ENCODE results near the gene CDKN1C.

CDKN1C gene

GRCh38 chr11:2887515-2888195 lies 2.1 kb upstream of the CDKN1C start:
- Histone ChIP-seq H3K79me1 (ENCODE audit: low read depth, low read length) (peaks cover 7% of the 10 kb centered on the region), H3K4ac (ENCODE audit: low read length) (no peak overlapping the region), H4K91ac (ENCODE audit: low read depth, low read length, poor library complexity) (no peak overlapping the region), H3K27me3 (ENCODE audit: control insufficient read depth in 3 of 3, insufficient read depth in 3 of 3, low read depth in 1 of 3, low read length in 3 of 3) (peaks cover 0 to 22% (median 0%) of the 10 kb centered on the region in 3 experiments), H3K9me3 (replicated peaks in 1 of 2; ENCODE audit: control insufficient read depth in 2 of 2, insufficient read depth in 1 of 2, low read depth in 1 of 2, low read length in 2 of 2) (no peaks in the 10 kb centered on the region), H3K23ac (ENCODE audit: low read depth, low read length, poor library complexity) (no peak overlapping the region), H4K8ac (ENCODE audit: low read depth, low read length) (no peak overlapping the region), H2BK5ac (ENCODE audit: low read length) (peak overlapping the region; percentile 98), H2AFZ (ENCODE audit: low read length) (no peak overlapping the region), H2AK5ac (ENCODE audit: low read depth, low read length) (peak overlapping the region; percentile 98), H3K18ac (ENCODE audit: low read length) (peak overlapping the region; percentile 72), H3K27ac (replicated peaks; ENCODE audit: low read length) (no peak overlapping the region), H2BK12ac (ENCODE audit: low read length) (peak overlapping the region; percentile 97), H3K36me3 (replicated peaks in 1 of 2; ENCODE audit: control insufficient read depth in 2 of 2, insufficient read depth in 2 of 2, low read length in 2 of 2) (peaks cover 0 to 6% of the 10 kb centered on the region in 2 donors), H3K14ac (ENCODE audit: low read length) (no peak overlapping the region), H3K4me3 (ENCODE audit: low read length in 2 of 2) (no peak overlapping the region), H3K4me1 (ENCODE audit: control insufficient read depth in 2 of 2, insufficient read depth in 1 of 2, low read depth in 1 of 2, low read length in 2 of 2) (peaks cover 28% of the 10 kb centered on the region in 2 donors), H3K9ac (ENCODE audit: low read depth, low read length, poor library complexity) (no peak overlapping the region), H2BK15ac (ENCODE audit: low read length) (peak overlapping the region; percentile 97), H3K4me2 (ENCODE audit: insufficient read depth, low read length, poor library complexity, severe bottlenecking) (no peak overlapping the region), H2BK120ac (ENCODE audit: low read depth, low read length) (no peak overlapping the region)
- WGBS, 2 donors (ENCODE audit: extremely low coverage in 2 of 2, insufficient read length in 2 of 2, insufficient replicate concordance in 1 of 2) = no CpG with 5 or more reads among the region's 11 CpGs
- DNase-seq (ENCODE audit: low spot score) = no peak

- H3K27me3 ChIP-seq (ENCODE audit: control insufficient read depth in 3 of 3, insufficient read depth in 3 of 3, low read depth in 1 of 3, low read length in 3 of 3) = peaks cover 0 to 29% (median 0%) of the 10 kb centered on the region in 3 experiments
- no peaks in the 10 kb centered on the region for H3K9me3 ChIP-seq (replicated peaks in 1 of 2; ENCODE audit: control insufficient read depth in 2 of 2, insufficient read depth in 1 of 2, low read depth in 1 of 2, low read length in 2 of 2)
- peak overlapping the region; percentile 89 for H3K23ac ChIP-seq (ENCODE audit: low read depth, low read length, poor library complexity)
- H2AK5ac ChIP-seq (ENCODE audit: low read depth, low read length) = peak overlapping the region; percentile 98
- peak overlapping the region; percentile 67 for H2BK120ac ChIP-seq (ENCODE audit: low read depth, low read length)
- H3K18ac ChIP-seq (ENCODE audit: low read length) = peak overlapping the region; percentile 99
- H3K14ac ChIP-seq (ENCODE audit: low read length) = peak overlapping the region; percentile 76
- H3K4me2 ChIP-seq (ENCODE audit: insufficient read depth, low read length, poor library complexity, severe bottlenecking) = no peak overlapping the region
- peaks cover 0 to 7% of the 10 kb centered on the region in 2 donors for H3K36me3 ChIP-seq (replicated peaks in 1 of 2; ENCODE audit: control insufficient read depth in 2 of 2, insufficient read depth in 2 of 2, low read length in 2 of 2)
- no CpG with 5 or more reads among the region's 5 CpGs for WGBS, 2 donors (ENCODE audit: extremely low coverage in 2 of 2, insufficient read length in 2 of 2, insufficient replicate concordance in 1 of 2)
- no peak overlapping the region for H3K27ac ChIP-seq (replicated peaks; ENCODE audit: low read length)
- H2BK5ac ChIP-seq (ENCODE audit: low read length) = peak overlapping the region; percentile 98
- peak overlapping the region; percentile 93 for H3K4ac ChIP-seq (ENCODE audit: low read length)
- no peak overlapping the region for H2AFZ ChIP-seq (ENCODE audit: low read length)
- H4K91ac ChIP-seq (ENCODE audit: low read depth, low read length, poor library complexity) = peak overlapping the region; percentile 38
- H2BK15ac ChIP-seq (ENCODE audit: low read length) = peak overlapping the region; percentile 97
- peak overlapping the region; percentile 97 for H2BK12ac ChIP-seq (ENCODE audit: low read length)
- H4K8ac ChIP-seq (ENCODE audit: low read depth, low read length) = peak overlapping the region; percentile 72
- no peak for DNase-seq (ENCODE audit: low spot score)
- H3K79me1 ChIP-seq (ENCODE audit: low read depth, low read length) = peaks cover 7% of the 10 kb centered on the region
- no peak overlapping the region for H3K4me3 ChIP-seq (ENCODE audit: low read length in 2 of 2)
- H3K4me1 ChIP-seq (ENCODE audit: control insufficient read depth in 2 of 2, insufficient read depth in 1 of 2, low read depth in 1 of 2, low read length in 2 of 2) = peaks cover 29 to 30% of the 10 kb centered on the region in 2 donors
- H3K9ac ChIP-seq (ENCODE audit: low read depth, low read length, poor library complexity) = no peak overlapping the region
Measured at GRCh38 chr11:2886936-2887335, 1.4 kb upstream of the CDKN1C start.

GRCh38 chr11:2886191-2886894 lies 768 bp upstream of the CDKN1C start:
- Histone ChIP-seq H2BK5ac (ENCODE audit: low read length) (peak overlapping the region; percentile 98), H3K18ac (ENCODE audit: low read length) (peak overlapping the region; percentile 99), H4K91ac (ENCODE audit: low read depth, low read length, poor library complexity) (peak overlapping the region; percentile 38), H2BK120ac (ENCODE audit: low read depth, low read length) (peak overlapping the region; percentile 67), H3K27ac (replicated peaks; ENCODE audit: low read length) (peak overlapping the region; percentile 66), H2AK5ac (ENCODE audit: low read depth, low read length) (peak overlapping the region; percentile 98), H3K14ac (ENCODE audit: low read length) (peak overlapping the region; percentile 15), H3K4me3 (ENCODE audit: low read length in 2 of 2) (peak overlapping the region; percentile 35 to 52), H3K9me3 (replicated peaks in 1 of 2; ENCODE audit: control insufficient read depth in 2 of 2, insufficient read depth in 1 of 2, low read depth in 1 of 2, low read length in 2 of 2) (no peaks in the 10 kb centered on the region), H2BK12ac (ENCODE audit: low read length) (peak overlapping the region; percentile 97), H3K4me1 (ENCODE audit: control insufficient read depth in 2 of 2, insufficient read depth in 1 of 2, low read depth in 1 of 2, low read length in 2 of 2) (peaks cover 24 to 27% of the 10 kb centered on the region in 2 donors), H3K36me3 (replicated peaks in 1 of 2; ENCODE audit: control insufficient read depth in 2 of 2, insufficient read depth in 2 of 2, low read length in 2 of 2) (peaks cover 0 to 7% of the 10 kb centered on the region in 2 donors), H3K9ac (ENCODE audit: low read depth, low read length, poor library complexity) (peak overlapping the region; percentile 85), H3K27me3 (ENCODE audit: control insufficient read depth in 3 of 3, insufficient read depth in 3 of 3, low read depth in 1 of 3, low read length in 3 of 3) (peaks cover 0 to 34% (median 0%) of the 10 kb centered on the region in 3 experiments), H3K79me1 (ENCODE audit: low read depth, low read length) (peaks cover 7% of the 10 kb centered on the region), H2AFZ (ENCODE audit: low read length) (peak overlapping the region; percentile 78), H2BK15ac (ENCODE audit: low read length) (peak overlapping the region; percentile 97), H3K4ac (ENCODE audit: low read length) (peak overlapping the region; percentile 79), H4K8ac (ENCODE audit: low read depth, low read length) (peak overlapping the region; percentile 72), H3K4me2 (ENCODE audit: insufficient read depth, low read length, poor library complexity, severe bottlenecking) (peak overlapping the region; percentile 56), H3K23ac (ENCODE audit: low read depth, low read length, poor library complexity) (peak overlapping the region; percentile 89)
- no CpG with 5 or more reads among the region's 49 CpGs for WGBS, 2 donors (ENCODE audit: extremely low coverage in 2 of 2, insufficient read length in 2 of 2, insufficient replicate concordance in 1 of 2)
- peak; percentile 71 for DNase-seq (ENCODE audit: low spot score)
